Natural killer cell treated with Interleukin-12 subunit alpha and Interleukin-12 subunit beta and Interleukin-15 and Interleukin-18, amount 100 ng/mL, for 72 hours (primary cell): ENCODE results near the gene UBP1. TPM values are rescaled to one million over a fixed set of nuclear protein-coding genes. Genes with fewer than 3 reads are reported as not detected.
"Not testable (repeated sequence)": the region's sequence is repeated elsewhere in the genome, so short reads cannot be mapped to it uniquely, and the experiment has no call there.

Source experiments
- ATAC-seq, 2 donors: fragments of 150-1000 bp; cut with Tn5 transposase in 1 of 2; sonication (Bioruptor Pico), chemical (Tn5 transposase) in 1 of 2; 2 replicates each; pipeline ENCODE4 v1.10.0; 2021
- DNase-seq: peaks from one replicate; pipeline ENCODE4 v3.0.0; 2022; ENCODE audit warnings: low spot score
- H3K27ac Mint-ChIP-seq, 2 donors: 1 replicate in 1 of 2; 2 replicates in 1 of 2; pipeline ENCODE4 v1.8.0; 2022; ENCODE audit warnings: mixed read lengths in 2 of 2, mild to moderate bottlenecking in 1 of 2, moderate library complexity in 1 of 2
- H3K27me3 Mint-ChIP-seq, 2 donors: 1 replicate in 1 of 2; 2 replicates in 1 of 2; pipeline ENCODE4 v1.8.0; 2022; ENCODE audit warnings: mixed read lengths in 2 of 2
- H3K36me3 Mint-ChIP-seq: one replicate; pipeline ENCODE4 v1.8.0; 2022; ENCODE audit warnings: mixed read lengths
- H3K4me1 Mint-ChIP-seq, 2 donors: 1 replicate in 1 of 2; 2 replicates in 1 of 2; pipeline ENCODE4 v1.8.0; 2022; ENCODE audit warnings: low read depth in 2 of 2, mixed read lengths in 2 of 2, mild to moderate bottlenecking in 1 of 2
- H3K4me3 Mint-ChIP-seq: one replicate; pipeline ENCODE4 v1.8.0; 2022; ENCODE audit warnings: mixed read lengths
- H3K9me3 Mint-ChIP-seq: 2 replicates; pipeline ENCODE4 v1.8.0; 2022; ENCODE audit warnings: mixed read lengths
- total RNA-seq, 2 donors: library from RNA; stranded (reverse); gene quantifications; one replicate each; pipeline ENCODE4 v1.2.3, GENCODE V29; 2022

The UBP1 gene
- total RNA-seq, 2 donors from 2014 or later: 88.8 to 131 TPM

GRCh38 chr3:33447256-33447625 is 7.0 kb upstream of the UBP1 start:
- H3K9me3 Mint-ChIP-seq, DNase-seq, H3K36me3 Mint-ChIP-seq, H3K27me3 Mint-ChIP-seq, ATAC-seq: not testable (repeated sequence)
- peak overlapping the region in 1 of 2 donors; percentile 51 for H3K27ac Mint-ChIP-seq
- H3K4me1 Mint-ChIP-seq: peaks cover 2 to 18% of the 10 kb centered on the region in 2 donors
- H3K4me3 Mint-ChIP-seq: peak overlapping the region; percentile 86

GRCh38 chr3:33442190-33442589 is 2.0 kb upstream of the UBP1 start:
- no peaks in the 10 kb centered on the region for H3K9me3 Mint-ChIP-seq
- H3K36me3 Mint-ChIP-seq: peaks cover 6% of the 10 kb centered on the region
- H3K4me3 Mint-ChIP-seq: peak overlapping the region; percentile 98
- H3K27ac Mint-ChIP-seq: peak overlapping the region; percentile 97 to 100
- no peaks in the 10 kb centered on the region for H3K27me3 Mint-ChIP-seq
- DNase-seq (no peak), ATAC-seq (no peak)
- H3K4me1 Mint-ChIP-seq: peaks cover 34 to 36% of the 10 kb centered on the region in 2 donors

- Mint-ChIP-seq H3K4me1 (peaks cover 34 to 43% of the 10 kb centered on the region in 2 donors), H3K9me3 (no peaks in the 10 kb centered on the region), H3K36me3 (peaks cover 6% of the 10 kb centered on the region), H3K4me3 (peak overlapping the region; percentile 98), H3K27me3 (no peaks in the 10 kb centered on the region), H3K27ac (peak overlapping the region; percentile 97 to 100)
- ATAC-seq (peak; percentile 1), DNase-seq (no peak)
Measured at GRCh38 chr3:33441225-33441976, 1.2 kb upstream of the UBP1 start.

- H3K4me3 Mint-ChIP-seq: peak overlapping the region; percentile 98
- ATAC-seq (peak; percentile 34 to 54), DNase-seq (peak; percentile 63)
- peaks cover 35 to 48% of the 10 kb centered on the region in 2 donors for H3K4me1 Mint-ChIP-seq
- H3K9me3 Mint-ChIP-seq: no peaks in the 10 kb centered on the region
- H3K36me3 Mint-ChIP-seq: peaks cover 6% of the 10 kb centered on the region
- H3K27me3 Mint-ChIP-seq: no peaks in the 10 kb centered on the region
- peak overlapping the region; percentile 97 to 100 for H3K27ac Mint-ChIP-seq
Measured at GRCh38 chr3:33439546-33440327, 468 bp downstream of the UBP1 start.

GRCh38 chr3:33438881-33439545 is 1.2 kb downstream of the UBP1 start:
- H3K36me3 Mint-ChIP-seq: peaks cover 6% of the 10 kb centered on the region
- ATAC-seq (no peak), DNase-seq (no peak)
- H3K9me3 Mint-ChIP-seq: no peaks in the 10 kb centered on the region
- H3K4me3 Mint-ChIP-seq: peak overlapping the region; percentile 97
- H3K27me3 Mint-ChIP-seq: no peaks in the 10 kb centered on the region
- peaks cover 35 to 49% of the 10 kb centered on the region in 2 donors for H3K4me1 Mint-ChIP-seq
- H3K27ac Mint-ChIP-seq: peak overlapping the region; percentile 92 to 93

- Mint-ChIP-seq H3K27me3 (no peaks in the 10 kb centered on the region), H3K9me3 (no peaks in the 10 kb centered on the region), H3K27ac (peak overlapping the region; percentile 92 to 93), H3K4me1 (peaks cover 42 to 55% of the 10 kb centered on the region in 2 donors), H3K36me3 (peaks cover 6% of the 10 kb centered on the region), H3K4me3 (peak overlapping the region; percentile 97)
- DNase-seq: no peak
- ATAC-seq: no peak
Measured at GRCh38 chr3:33438284-33438668, 1.9 kb downstream of the UBP1 start.

DNA sequence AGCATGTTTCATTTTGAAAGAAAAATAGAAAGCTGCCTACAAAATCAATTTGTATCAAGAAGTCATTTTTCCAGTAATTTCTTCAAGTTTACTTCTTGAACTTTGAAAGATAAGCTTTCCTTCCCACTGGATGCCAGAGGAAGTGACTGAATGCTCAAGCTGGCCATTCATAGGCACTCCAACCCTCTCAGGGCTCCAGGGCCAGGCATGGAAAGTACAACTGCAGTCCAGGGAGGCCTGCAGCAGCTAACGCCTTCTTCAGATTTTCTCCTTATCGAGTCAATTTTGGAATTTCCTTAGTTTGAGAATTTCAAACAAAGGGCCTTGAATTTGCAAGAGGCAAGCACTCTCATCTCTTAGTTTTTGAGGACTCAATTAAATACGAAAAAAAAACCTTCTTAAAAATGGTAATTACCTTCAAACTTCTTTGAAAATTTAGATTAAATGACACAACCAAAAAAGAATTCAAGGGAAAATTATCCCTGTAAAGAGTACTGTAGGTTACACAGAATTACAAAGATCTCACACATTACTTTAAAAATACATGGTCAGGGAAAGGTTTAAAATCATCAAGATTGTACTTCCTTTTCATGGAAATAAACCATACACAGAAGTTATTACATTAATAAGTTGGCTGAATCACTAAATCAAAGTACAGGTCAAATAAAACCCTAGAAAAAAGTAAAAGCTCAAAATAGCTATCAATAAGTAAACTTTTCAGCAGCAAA is 2.5 kb downstream of the UBP1 start:
- no peaks in the 10 kb centered on the region for H3K9me3 Mint-ChIP-seq
- no peak for DNase-seq
- H3K4me1 Mint-ChIP-seq: peaks cover 43 to 58% of the 10 kb centered on the region in 2 donors
- H3K36me3 Mint-ChIP-seq: peaks cover 6% of the 10 kb centered on the region
- H3K27me3 Mint-ChIP-seq: no peaks in the 10 kb centered on the region
- peak overlapping the region; percentile 92 to 93 for H3K27ac Mint-ChIP-seq
- ATAC-seq: no peak
- H3K4me3 Mint-ChIP-seq: peak overlapping the region; percentile 97

- DNase-seq (no peak), ATAC-seq (no peak)
- Mint-ChIP-seq H3K4me1 (peaks cover 61 to 72% of the 10 kb centered on the region in 2 donors), H3K4me3 (no peak overlapping the region), H3K36me3 (peaks cover 1% of the 10 kb centered on the region), H3K9me3 (no peaks in the 10 kb centered on the region), H3K27me3 (no peaks in the 10 kb centered on the region), H3K27ac (peak overlapping the region in 1 of 2 donors; percentile 47)
Measured at GRCh38 chr3:33433843-33434242, 6.4 kb downstream of the UBP1 start.

DNA sequence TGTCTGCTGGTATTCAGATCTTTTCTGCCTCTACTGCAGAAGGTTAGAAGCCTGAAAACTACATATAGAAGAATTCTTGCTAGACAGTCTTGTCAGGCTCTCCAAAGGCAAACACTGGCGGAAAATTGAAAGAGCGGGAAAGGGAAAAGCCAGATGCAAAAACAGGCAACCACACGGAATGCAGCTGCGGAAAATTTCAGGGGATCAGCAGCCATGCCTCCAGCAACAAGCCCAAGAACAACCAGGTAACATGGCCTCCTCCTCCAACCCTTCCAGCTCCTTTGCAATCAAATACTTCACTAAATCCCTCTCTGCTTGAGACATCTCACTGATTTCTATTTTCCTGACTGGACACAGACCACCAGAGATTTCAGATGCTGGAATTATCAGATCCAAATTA is 9.6 kb downstream of the UBP1 start:
- Mint-ChIP-seq H3K27me3 (no peaks in the 10 kb centered on the region), H3K36me3 (no peaks in the 10 kb centered on the region), H3K27ac (peak overlapping the region in 1 of 2 donors; percentile 26), H3K4me3 (no peak overlapping the region), H3K4me1 (peaks cover 54 to 67% of the 10 kb centered on the region in 2 donors), H3K9me3 (no peaks in the 10 kb centered on the region)
- no peak for DNase-seq
- no peak for ATAC-seq

DNA sequence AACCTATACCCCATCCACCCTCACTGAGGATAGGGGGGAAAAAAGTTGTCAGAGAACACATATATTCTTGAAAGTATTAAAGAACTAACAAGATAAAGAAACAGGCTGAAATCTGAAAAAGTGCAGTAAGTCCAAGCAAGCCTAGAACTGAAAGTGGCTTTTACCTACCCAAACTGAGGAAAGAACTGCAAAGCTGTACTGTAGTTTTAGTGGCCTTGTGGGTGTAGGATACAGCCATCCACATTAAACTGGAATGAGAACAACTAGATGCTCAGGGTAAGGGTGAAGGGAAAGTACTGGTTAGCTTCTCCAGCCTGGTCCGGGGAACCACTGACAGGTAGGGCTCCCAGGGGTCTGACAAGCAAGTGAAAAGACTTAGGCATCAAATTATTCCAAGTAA is 10.1 kb downstream of the UBP1 start:
- Mint-ChIP-seq H3K4me1 (peaks cover 55 to 64% of the 10 kb centered on the region in 2 donors), H3K4me3 (no peak overlapping the region), H3K36me3 (no peaks in the 10 kb centered on the region), H3K9me3 (no peaks in the 10 kb centered on the region), H3K27me3 (no peaks in the 10 kb centered on the region), H3K27ac (peak overlapping the region in 1 of 2 donors; percentile 26)
- DNase-seq (no peak), ATAC-seq (no peak)

GRCh38 chr3:33429306-33429705 is 10.9 kb downstream of the UBP1 start:
- ATAC-seq, H3K36me3 Mint-ChIP-seq, H3K4me3 Mint-ChIP-seq, H3K9me3 Mint-ChIP-seq, H3K27me3 Mint-ChIP-seq, DNase-seq: not testable (repeated sequence)
- Mint-ChIP-seq H3K27ac (peak overlapping the region in 1 of 2 donors; percentile 26), H3K4me1 (peaks cover 56 to 64% of the 10 kb centered on the region in 2 donors)

DNA sequence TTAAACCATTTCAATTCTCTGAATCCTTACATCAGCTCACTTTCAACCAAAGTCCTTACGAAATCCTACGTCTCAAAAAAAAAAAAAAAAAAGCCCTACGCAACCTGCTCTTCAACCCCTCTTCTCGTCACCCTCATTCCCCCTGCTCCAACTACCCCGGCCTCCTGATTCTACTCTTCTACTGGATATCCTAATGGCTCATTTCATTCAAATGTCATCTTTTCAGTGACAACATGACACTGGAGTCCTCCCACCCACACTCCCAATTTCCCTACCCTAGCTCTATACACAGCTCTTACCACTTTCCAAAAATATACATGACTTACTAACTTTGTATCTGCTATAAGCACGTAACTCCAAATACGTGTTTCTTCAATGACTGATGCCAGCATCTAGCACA is 11.5 kb downstream of the UBP1 start:
- no peaks in the 10 kb centered on the region for H3K27me3 Mint-ChIP-seq
- peak overlapping the region in 1 of 2 donors; percentile 26 for H3K27ac Mint-ChIP-seq
- DNase-seq (no peak), ATAC-seq (no peak)
- peak overlapping the region; percentile 1 for H3K4me3 Mint-ChIP-seq
- H3K36me3 Mint-ChIP-seq: no peaks in the 10 kb centered on the region
- H3K9me3 Mint-ChIP-seq: no peaks in the 10 kb centered on the region
- H3K4me1 Mint-ChIP-seq: peaks cover 54 to 60% of the 10 kb centered on the region in 2 donors

DNA sequence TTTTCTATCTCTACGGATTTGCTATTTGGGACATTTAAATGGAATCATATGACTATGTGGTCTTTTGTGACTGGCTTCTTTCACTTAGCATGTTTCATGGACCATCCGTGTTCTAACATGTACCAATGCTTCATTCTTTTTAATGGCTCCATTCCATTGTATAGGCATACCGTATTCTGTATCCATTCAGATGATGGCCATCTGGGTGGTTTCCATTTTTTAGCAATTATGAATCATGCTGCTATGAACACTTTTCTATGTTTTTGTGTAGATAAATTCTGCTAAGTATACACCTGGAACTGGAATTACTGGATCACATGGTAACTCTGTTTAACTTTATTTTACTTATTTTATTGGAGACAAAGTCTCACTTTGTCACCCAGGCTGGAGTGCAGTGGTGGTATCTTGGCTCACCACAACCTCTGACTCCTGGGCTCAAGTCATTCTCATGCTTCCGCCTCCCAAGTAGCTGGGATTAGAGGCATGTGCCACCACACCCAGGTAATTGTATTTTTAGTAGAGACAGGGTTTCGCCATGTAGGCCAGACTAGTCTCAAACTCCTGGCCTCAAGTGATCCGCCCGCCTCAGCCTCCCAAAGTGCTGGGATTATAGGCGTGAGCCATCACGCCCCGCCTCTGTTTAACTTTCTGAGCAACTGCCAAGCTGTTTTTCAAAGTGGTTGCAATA is 13.4 kb downstream of the UBP1 start:
- no peak overlapping the region for H3K4me3 Mint-ChIP-seq
- DNase-seq (no peak), ATAC-seq (no peak)
- peaks cover 45 to 51% of the 10 kb centered on the region in 2 donors for H3K4me1 Mint-ChIP-seq
- H3K9me3 Mint-ChIP-seq: no peaks in the 10 kb centered on the region
- H3K27me3 Mint-ChIP-seq: no peaks in the 10 kb centered on the region
- peak overlapping the region in 1 of 2 donors; percentile 59 for H3K27ac Mint-ChIP-seq
- peaks cover 5% of the 10 kb centered on the region for H3K36me3 Mint-ChIP-seq
